Caco-2 (cell line): ENCODE data around the gene TMEM266. TPM values are rescaled to one million over a fixed set of nuclear protein-coding genes. Genes with fewer than 3 reads are reported as not detected.

Experiments
- BruUV-seq: library from RNA; stranded (reverse); fragments of 400-500 nt; replicated peaks from 2 replicates; lab custom pipeline; 2021; lab: Mats Ljungman, UMichigan
- CTCF ChIA-PET: fragments of 300-600 bp; sonication (Branson Sonifier 250); formaldehyde crosslinking; loops from one replicate; lab custom pipeline; 2022; ENCODE audit warnings: antibody characterized with exemption; lab: Charles Lee
- POLR2A ChIA-PET: fragments of 300-600 bp; sonication (Branson Sonifier 250); formaldehyde crosslinking; loops from one replicate; lab custom pipeline; 2022; ENCODE audit warnings: antibody characterized with exemption; lab: Charles Lee
- DNase-seq, 2 experiments: peaks; one replicate each; pipeline versions ENCODE4 v3.0.0 to v3.0.0-alpha.2; 2020 to 2022
- H3K27me3 ChIP-seq: replicated peaks from 2 replicates; pipeline ENCODE4 v1.6.0; 2011; ENCODE audit warnings: low read length; ENCODE audit not compliant: control insufficient read depth, insufficient read depth
- H3K36me3 ChIP-seq: 2 replicates; pipeline ENCODE4 v1.5.1; 2011; ENCODE audit warnings: low read length; ENCODE audit not compliant: control insufficient read depth, insufficient read depth
- H3K4me1 ChIP-seq: fragments of 250-450 bp; sonication (Bioruptor Pico); 2 replicates; pipeline ENCODE4 v1.5.1; 2020; ENCODE audit warnings: mild to moderate bottlenecking
- H3K4me3 ChIP-seq: 2 replicates; pipeline ENCODE4 v1.5.1; 2011; ENCODE audit warnings: low read depth, mild to moderate bottlenecking, control low read depth, low read length
- H3K9me3 ChIP-seq: fragments of 250-450 bp; sonication (Bioruptor Pico); 2 replicates; pipeline ENCODE4 v1.5.1; 2020; ENCODE audit warnings: mild to moderate bottlenecking, moderate library complexity
- H3K27ac Mint-ChIP-seq: one replicate; pipeline ENCODE4 v1.8.0; 2022; ENCODE audit warnings: mixed read lengths; ENCODE audit not compliant: unreplicated experiment
- H3K27me3 Mint-ChIP-seq: one replicate; pipeline ENCODE4 v1.8.0; 2022; ENCODE audit warnings: mixed read lengths; ENCODE audit not compliant: insufficient read depth, unreplicated experiment
- H3K36me3 Mint-ChIP-seq: one replicate; pipeline ENCODE4 v1.8.0; 2022; ENCODE audit warnings: mild to moderate bottlenecking, mixed read lengths; ENCODE audit not compliant: insufficient read depth, unreplicated experiment
- H3K4me1 Mint-ChIP-seq: one replicate; pipeline ENCODE4 v1.8.0; 2022; ENCODE audit warnings: low read depth, mixed read lengths; ENCODE audit not compliant: unreplicated experiment
- H3K4me3 Mint-ChIP-seq: one replicate; pipeline ENCODE4 v1.8.0; 2022; ENCODE audit warnings: mild to moderate bottlenecking, moderate library complexity, mixed read lengths; ENCODE audit not compliant: unreplicated experiment
- H3K9me3 Mint-ChIP-seq: one replicate; pipeline ENCODE4 v1.8.0; 2022; ENCODE audit warnings: mixed read lengths; ENCODE audit not compliant: unreplicated experiment
- intact Hi-C: fragments of 100-400 bp; cut with micrococcal nuclease; formaldehyde crosslinking; loops from one replicate; pipeline ENCODE4 v1.10.0; 2022; ENCODE audit not compliant: unreplicated experiment
- total RNA-seq: library from RNA; stranded (reverse); gene quantifications from 2 replicates; pipeline ENCODE4 v1.2.3, GENCODE V29; 2022
- TF ChIP-seq, protein P1 (sequence below), 2 experiments: fragments of 200-600 bp in 1 of 2; IDR thresholded peaks; 1 replicate in 1 of 2; 2 replicates in 1 of 2; pipeline versions ENCODE4 v1.5.1 to v1.8.0; 2011 to 2022; ENCODE audit warnings: antibody characterized with exemption in 1 of 2, control low read depth in 1 of 2, inconsistent platforms in 1 of 2, low read depth in 1 of 2, low read length in 1 of 2, mild to moderate bottlenecking in 1 of 2, moderate library complexity in 1 of 2; ENCODE audit not compliant: insufficient read depth in 1 of 2, severe bottlenecking in 1 of 2, unreplicated experiment in 1 of 2

TMEM266 gene
- total RNA-seq, 1 experiment from 2014 or later: 0.27 TPM

DNA sequence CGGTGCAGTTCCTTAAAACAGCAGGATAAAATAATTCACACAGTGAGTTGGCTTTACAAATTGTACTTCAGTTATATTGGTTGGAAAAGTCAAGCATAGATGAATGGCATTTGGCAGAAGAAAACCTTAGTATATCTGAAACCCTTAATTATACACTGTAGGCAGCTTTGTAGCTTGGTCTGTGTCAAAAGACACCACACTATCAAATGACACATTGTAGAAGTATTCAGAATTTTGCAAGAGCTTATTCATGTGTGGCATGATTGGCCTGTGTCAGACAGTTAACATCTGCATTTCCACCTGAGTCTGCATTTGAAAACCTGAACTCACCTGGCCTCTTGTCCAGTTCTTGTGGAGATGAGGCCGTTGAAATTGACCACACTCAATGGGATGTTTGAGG lies 13.8 kb downstream of the TMEM266 start:
- no peak overlapping the region for H3K27ac Mint-ChIP-seq
- no peaks in the 10 kb centered on the region for H3K4me1 Mint-ChIP-seq
- H3K9me3 ChIP-seq: no peaks in the 10 kb centered on the region
- no peaks in the 10 kb centered on the region for H3K36me3 Mint-ChIP-seq
- no TSS peak for BruUV-seq
- H3K36me3 ChIP-seq: no peaks in the 10 kb centered on the region
- ChIA-PET POLR2A (no interaction called here), CTCF (no interaction called here)
- H3K4me3 ChIP-seq: no peak overlapping the region
- no peaks in the 10 kb centered on the region for H3K9me3 Mint-ChIP-seq
- H3K4me3 Mint-ChIP-seq: no peak overlapping the region
- no peaks in the 10 kb centered on the region for H3K4me1 ChIP-seq
- no peaks in the 10 kb centered on the region for H3K27me3 Mint-ChIP-seq
- DNase-seq: peak in 1 of 2 experiments; percentile 2
- H3K27me3 ChIP-seq: no peaks in the 10 kb centered on the region
- intact Hi-C loops: no loop called here
- TF ChIP-seq, protein P1, sequence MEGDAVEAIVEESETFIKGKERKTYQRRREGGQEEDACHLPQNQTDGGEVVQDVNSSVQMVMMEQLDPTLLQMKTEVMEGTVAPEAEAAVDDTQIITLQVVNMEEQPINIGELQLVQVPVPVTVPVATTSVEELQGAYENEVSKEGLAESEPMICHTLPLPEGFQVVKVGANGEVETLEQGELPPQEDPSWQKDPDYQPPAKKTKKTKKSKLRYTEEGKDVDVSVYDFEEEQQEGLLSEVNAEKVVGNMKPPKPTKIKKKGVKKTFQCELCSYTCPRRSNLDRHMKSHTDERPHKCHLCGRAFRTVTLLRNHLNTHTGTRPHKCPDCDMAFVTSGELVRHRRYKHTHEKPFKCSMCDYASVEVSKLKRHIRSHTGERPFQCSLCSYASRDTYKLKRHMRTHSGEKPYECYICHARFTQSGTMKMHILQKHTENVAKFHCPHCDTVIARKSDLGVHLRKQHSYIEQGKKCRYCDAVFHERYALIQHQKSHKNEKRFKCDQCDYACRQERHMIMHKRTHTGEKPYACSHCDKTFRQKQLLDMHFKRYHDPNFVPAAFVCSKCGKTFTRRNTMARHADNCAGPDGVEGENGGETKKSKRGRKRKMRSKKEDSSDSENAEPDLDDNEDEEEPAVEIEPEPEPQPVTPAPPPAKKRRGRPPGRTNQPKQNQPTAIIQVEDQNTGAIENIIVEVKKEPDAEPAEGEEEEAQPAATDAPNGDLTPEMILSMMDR (IDR thresholded peaks at IDR 0.05; ENCODE audit: insufficient read depth in 1 of 2, low read depth in 1 of 2, low read length in 1 of 2, severe bottlenecking in 1 of 2, unreplicated experiment in 1 of 2): no peak

DNA sequence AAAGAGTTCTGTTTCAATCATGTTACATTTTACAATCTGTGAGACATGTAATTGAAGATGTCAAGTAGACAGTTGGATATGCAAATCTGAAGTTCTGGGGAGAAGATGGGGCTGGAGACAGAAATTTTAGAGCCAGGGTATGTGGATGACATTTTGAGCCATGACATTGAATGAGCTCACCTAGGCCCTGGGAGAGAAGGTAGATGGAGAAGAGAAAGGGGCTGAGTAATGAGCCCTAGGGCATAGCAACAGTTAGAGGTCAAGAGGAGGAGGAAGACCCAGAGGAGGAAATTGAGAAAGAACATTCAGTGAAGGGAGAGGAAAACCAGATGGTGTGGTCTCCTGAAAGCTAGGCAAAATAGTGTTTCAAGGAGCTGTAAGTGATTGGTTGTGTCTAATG lies 15.3 kb downstream of the TMEM266 start:
- H3K4me1 Mint-ChIP-seq: no peaks in the 10 kb centered on the region
- no peaks in the 10 kb centered on the region for H3K36me3 Mint-ChIP-seq
- Histone ChIP-seq H3K36me3 (no peaks in the 10 kb centered on the region), H3K27me3 (no peaks in the 10 kb centered on the region), H3K4me1 (no peaks in the 10 kb centered on the region), H3K4me3 (no peak overlapping the region), H3K9me3 (no peaks in the 10 kb centered on the region)
- no peaks in the 10 kb centered on the region for H3K9me3 Mint-ChIP-seq
- CTCF ChIA-PET: interaction anchor here (0.8 kb wide), 1 partner anchor 23 kb away, joined by 3 read pairs; no protein-coding TSS in a partner anchor
- intact Hi-C loops: no loop called here
- no peak overlapping the region for H3K4me3 Mint-ChIP-seq
- no peak for DNase-seq
- POLR2A ChIA-PET: no interaction called here
- no TSS peak for BruUV-seq
- no peaks in the 10 kb centered on the region for H3K27me3 Mint-ChIP-seq
- TF ChIP-seq, protein P1 (IDR thresholded peaks at IDR 0.05; ENCODE audit: insufficient read depth in 1 of 2, low read depth in 1 of 2, low read length in 1 of 2, severe bottlenecking in 1 of 2, unreplicated experiment in 1 of 2): no peak
- no peak overlapping the region for H3K27ac Mint-ChIP-seq

DNA sequence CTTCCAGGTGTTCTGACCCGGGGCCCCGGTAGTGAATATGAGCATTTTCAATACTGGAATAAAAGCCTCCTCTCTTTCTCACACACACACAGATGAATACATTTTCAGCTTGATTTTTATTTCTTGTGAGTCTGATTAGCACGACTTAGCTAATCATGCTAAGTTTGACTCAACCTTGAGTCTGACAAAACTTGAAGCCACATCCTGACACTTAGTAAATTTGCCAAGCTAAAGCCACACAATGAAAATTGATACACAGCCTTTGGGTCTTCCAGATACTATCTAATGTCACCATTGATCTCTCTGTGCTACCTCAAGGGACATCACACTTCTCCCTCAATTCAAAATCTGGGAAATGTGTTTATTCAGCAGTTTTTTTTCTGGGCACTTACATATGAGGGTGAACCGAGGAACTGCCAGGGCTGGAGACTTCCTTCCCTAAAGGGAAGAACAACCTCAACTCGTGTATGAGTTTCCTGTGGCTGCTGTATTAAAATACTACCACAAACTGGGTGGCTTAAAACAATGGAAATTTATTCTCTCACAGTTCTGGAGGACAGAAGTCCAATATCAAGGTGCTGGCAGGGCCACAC lies 18.6 kb downstream of the TMEM266 start:
- no TSS peak for BruUV-seq
- Histone ChIP-seq H3K9me3 (no peaks in the 10 kb centered on the region), H3K4me1 (no peaks in the 10 kb centered on the region), H3K27me3 (no peaks in the 10 kb centered on the region), H3K4me3 (no peak overlapping the region), H3K36me3 (no peaks in the 10 kb centered on the region)
- Mint-ChIP-seq H3K9me3 (no peaks in the 10 kb centered on the region), H3K27me3 (no peaks in the 10 kb centered on the region), H3K27ac (no peak overlapping the region), H3K4me3 (no peak overlapping the region), H3K36me3 (no peaks in the 10 kb centered on the region), H3K4me1 (no peaks in the 10 kb centered on the region)
- no peak for DNase-seq
- TF ChIP-seq, protein P1 (IDR thresholded peaks at IDR 0.05; ENCODE audit: insufficient read depth in 1 of 2, low read depth in 1 of 2, low read length in 1 of 2, severe bottlenecking in 1 of 2, unreplicated experiment in 1 of 2): no peak
- ChIA-PET CTCF (no interaction called here), POLR2A (no interaction called here)
- intact Hi-C loops: no loop called here
